CD4-positive, alpha-beta T cell treated with Interleukin-15 for 4 hours (primary cell): ENCODE data around the gene CD82.
A peak's percentile ranks its signal among the peaks of the same experiment; 100 is the strongest.

Experiments
- DNase-seq: peaks from one replicate; pipeline ENCODE4 v3.0.0-alpha.2; 2020; ENCODE audit warnings: low spot score

The CD82 gene

DNA sequence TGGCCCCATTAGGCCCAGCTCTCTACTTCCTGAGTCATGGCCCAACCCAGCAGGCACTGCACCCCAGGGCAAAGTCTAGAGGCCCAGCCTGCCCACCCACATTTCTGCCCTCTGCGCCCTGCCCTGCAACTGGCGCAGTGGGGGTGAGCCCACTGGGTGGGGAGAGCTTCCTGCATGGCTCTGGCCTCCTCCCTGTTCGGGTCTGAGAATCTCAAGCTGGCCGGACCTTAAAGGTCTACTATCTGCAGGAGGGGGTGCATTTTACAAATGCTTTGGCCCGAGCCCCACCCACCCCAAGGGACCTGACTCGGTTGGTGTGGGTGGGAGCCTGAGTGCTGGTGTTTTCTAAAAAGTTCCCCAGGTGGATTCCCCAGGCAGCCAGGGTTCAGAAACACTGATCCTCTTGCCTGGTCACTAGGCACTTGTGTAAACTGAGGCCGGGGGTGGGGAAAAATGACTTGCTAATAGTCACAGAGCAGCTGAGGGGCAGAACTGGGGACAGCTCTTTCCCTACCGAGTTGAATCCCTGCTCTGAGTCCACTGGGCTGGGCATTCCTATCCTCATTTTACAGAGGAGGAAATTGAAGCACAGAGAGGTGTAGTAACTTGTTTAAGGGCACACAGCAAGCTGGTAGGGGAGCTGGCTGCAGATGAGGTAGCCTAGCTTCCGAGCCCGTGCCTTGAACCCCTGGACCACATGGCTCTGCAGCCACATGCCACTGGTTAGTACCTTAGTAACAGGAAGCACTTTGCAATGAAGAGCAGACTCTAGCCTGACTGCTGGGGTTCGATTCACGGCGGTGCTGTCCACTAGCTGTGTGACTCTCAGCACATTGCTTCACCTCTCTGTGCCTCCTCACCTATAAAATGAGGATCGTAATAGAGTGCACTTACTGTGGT is 36.3 kb downstream of the CD82 start:
- DNase-seq: no peak

DNA sequence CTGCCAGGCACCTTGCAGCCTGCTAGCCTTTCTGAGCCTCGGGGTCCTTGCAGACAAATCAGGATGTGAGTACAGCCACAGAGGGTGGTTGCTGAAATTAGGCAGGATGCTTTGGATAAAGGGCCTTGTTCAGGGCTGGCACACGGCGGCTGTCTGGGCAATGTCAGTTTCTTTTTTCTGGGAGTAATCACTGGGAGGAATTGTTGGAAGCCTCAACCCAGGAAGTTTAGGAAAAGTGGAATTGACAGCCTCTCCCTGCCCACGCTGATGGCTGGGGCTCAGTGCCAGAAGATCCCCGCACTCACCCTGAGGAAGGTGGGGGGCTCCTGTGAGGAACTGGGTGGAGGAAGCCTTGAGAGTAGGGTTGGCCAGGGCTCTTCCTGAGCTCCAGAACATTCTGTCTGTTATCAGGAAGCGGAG is 37.4 kb downstream of the CD82 start:
- no peak for DNase-seq

DNA sequence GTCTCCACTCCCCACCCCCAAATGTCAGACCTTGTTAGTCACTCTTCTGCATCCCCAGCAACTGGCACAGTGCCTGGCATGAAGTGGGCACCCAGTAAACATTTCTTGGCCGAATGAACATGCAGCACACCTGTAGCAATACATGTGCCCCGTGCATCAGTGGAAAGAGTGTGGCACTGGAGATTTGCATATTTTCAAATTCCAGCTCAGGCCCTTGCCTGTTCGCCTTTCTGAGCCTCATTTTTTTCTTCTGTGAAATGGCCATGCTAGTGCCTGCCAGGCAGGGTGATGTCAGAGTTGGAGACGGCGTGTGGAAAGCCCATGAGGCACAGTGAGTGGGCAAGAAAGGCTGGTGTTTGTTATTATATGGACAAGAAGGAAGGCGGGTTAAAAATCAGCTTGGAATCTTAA is 38.7 kb downstream of the CD82 start:
- DNase-seq: no peak

DNA sequence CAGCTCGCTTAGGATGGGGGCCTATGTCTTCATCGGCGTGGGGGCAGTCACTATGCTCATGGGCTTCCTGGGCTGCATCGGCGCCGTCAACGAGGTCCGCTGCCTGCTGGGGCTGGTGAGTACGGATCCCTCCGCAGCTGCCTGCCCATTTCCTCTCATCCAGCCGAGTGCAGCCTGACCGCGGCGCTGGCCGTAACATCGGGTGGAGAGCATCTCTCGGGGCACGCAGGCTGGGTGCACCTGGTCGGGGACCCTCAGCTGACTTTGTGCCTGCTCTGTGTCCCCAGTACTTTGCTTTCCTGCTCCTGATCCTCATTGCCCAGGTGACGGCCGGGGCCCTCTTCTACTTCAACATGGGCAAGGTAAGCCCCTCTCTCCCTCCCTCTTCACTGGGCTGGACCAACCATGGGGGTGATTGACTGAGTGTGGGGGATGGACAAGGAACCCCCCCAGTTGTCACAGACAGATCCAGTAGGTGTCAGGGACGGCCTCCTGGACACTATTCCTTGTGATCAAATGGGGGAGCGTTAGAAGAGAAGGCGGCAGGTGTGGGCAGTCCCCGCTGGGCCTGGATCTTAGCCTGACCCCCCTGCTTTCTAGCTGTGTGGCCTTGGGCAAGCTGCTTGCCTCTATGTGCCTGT is 39.7 kb downstream of the CD82 start:
- no peak for DNase-seq

DNA sequence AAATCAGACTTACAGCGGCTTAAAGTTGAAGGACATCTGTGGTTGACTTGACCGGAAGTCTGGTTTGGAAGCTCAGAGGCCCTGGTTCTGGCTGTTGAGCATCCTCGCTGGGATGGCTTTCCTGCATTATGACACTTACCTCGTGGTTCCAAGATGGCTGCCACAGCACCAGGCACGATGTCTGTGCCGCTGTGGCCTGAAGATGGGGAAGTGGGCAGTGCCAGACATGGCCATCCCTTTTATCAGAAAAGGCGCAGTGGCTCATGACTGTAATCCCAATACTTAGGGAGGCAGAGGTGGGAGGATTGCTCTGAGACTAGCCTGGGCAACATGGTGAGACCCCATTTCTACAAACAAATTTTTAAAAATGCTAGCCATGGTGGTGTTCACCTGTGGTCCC is 40.5 kb downstream of the CD82 start:
- DNase-seq: no peak

DNA sequence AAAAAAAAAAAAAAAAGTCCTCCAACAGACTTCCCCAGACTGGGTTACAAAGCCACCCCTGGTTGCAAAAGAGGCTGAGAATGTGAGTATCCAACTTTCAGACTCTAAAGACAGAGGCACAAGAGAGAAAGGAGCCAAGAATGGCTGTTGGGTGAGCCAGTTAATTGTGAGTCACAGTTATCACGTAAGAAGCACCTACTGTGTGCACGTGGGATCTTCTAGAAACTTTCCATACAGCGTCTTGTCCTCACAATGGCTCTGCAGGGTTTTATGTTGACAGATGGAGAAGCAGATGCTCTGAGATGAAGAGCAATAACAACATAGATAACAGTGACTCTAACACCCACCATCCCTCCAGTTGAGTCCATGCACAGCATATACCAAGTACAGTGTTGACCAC is 41.0 kb downstream of the CD82 start:
- DNase-seq: no peak

DNA sequence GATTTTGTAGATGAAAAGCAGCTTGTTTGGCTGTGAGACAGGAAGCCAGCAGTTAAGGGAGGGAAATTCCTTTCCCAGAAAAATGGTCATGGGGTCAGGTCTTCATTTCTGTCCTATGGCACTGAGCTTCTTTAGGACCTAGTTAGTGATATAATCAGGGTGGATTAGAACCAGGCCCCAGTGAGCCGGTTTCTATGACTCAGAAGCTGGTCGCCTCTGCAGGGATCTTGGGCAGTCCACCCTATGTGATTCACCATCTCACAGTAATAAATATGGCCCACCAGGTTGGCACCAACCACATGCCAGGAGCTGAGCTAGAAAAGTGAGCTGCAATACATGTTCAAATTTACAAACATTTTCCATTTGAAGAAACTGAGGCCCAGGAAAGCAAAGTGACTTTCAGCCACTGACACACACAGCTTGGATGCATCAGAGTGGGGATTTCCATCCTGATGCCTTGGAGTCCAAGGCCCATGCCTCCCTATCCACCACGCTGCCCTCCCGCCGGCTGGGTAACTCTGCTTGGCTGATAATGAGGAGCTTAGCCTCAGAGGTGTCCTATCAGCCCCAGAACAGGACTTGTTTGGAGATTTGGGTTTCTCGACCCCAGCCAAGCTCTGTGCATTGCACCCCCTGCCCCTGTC is 42.0 kb downstream of the CD82 start:
- DNase-seq: peak; percentile 23

DNA sequence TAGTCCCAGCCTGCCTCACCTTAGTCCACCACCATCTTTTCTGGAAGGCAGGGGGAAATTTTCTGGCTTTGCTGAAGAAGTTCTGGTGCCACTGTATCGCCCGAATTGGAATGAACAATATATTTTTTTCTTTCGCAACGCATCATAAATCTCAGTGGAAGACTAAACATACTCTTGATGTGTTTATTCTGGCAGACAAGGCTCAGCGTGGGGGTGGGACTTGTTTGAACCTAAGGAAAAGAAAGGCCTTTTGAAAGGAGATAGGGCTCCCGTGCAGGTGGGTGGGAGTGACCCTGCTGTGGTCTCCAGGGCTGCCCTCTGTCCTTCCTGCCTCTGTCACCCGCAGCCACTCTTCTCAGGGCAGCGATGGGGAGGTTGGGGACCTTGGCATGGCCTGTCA is 42.5 kb downstream of the CD82 start:
- no peak for DNase-seq

DNA sequence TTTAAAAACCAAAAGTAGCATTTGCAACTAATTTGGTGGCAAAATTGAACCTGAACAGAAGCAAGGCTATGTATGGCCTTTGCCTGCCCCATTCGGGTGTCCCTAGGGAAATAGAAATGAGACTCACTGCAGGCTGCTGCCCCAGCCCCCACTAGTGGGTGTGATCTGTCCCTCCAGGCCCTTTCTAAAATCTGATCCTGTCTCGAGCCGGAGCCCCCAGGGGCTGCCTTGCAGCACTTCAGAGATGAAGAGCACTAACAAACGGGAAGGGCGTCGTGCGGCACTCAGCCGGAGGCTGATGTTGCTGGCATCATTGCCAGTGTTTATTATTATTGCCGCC is 43.2 kb downstream of the CD82 start:
- DNase-seq: no peak

DNA sequence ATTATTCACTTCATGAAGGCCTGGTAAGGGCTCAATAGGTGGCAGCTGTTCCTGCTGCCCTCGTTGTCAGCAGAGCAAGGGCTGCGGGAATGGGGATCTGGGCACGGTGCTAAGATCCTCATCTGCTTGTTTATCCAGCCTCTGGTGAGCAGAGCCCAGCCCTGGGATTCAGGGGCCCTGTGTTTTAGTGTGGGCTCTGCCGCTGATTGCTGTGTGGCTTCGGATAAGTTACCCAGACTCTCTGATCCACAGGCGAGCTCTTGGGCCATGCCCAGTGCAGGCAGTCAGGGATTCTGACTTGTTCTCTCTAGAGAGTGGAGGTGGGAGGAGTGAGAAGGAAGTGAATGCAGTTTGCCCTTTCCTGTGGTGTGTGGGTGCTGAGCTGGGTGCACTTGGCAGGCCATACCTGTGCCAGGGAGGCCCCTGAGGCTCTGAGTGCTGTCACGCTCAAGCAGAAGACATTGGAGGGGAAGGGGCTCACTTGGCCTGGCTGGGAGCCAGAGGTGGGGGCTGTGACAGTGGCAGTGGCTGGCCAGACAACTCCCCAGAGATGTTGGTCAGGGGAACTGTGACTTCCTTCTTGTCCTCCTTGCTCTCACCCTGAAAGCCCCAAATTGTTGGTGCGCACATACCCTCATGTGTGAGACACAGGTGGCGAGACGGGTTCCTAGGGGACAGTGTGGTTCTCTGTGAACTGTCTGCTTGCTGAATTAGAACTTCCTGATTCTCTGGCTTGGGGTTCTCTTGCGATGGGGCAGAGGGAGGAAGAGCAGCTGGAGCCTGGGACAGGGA is 43.7 kb downstream of the CD82 start:
- DNase-seq: peak; percentile 36

DNA sequence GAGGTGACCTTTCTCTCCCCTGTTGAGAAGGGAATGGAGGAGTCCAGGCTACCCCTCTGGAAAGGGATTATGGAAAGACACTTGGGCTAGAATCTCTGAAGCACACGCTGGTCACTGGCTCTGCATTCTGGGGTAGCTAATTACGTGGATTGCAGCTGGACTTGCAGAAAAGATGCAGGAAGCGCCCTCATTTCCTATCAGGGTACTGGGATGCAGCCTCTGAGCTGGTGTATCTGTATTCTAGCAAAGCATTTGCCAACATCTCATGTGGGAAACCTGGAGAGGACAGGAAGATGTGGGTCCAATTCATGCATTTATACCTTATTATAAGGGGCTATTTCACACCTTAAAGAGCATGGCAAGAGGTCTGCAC is 44.3 kb downstream of the CD82 start:
- no peak for DNase-seq

DNA sequence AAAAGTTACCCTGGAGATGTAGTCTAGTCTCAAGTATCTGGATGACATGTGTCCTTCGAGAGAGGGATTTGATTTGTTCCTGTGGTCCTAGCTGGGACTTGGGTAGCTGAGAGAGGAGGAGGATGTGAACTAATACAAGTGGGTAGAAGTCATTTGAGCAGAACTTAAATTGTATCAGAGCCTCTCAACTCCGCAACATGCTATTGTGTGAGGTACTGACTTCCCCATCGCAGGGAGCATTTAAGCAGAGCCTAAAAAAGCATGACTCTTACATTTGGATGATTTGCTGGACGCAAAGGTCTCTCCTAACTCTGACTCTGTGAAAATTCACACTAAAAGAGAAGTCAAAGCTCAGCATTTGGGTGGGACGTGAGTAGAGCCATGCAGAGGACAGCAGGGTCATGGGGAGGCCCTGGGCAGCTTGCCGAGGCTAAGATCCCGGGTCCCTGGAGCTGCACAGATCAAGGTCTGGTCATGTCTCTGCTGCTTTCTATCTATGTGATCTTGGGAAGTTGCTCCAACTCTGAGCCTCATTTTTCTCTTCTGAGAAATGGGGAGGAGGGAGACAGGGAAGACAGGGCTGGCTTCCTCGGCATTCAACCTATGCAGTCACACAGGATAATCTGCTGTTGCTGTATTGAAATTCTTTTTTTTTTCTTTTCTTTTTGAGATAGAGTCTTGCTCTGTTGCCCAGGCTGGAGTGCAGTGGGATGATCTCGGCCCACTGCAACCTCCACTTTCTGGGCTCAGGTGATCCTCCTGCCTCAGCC is 44.9 kb downstream of the CD82 start:
- no peak for DNase-seq

DNA sequence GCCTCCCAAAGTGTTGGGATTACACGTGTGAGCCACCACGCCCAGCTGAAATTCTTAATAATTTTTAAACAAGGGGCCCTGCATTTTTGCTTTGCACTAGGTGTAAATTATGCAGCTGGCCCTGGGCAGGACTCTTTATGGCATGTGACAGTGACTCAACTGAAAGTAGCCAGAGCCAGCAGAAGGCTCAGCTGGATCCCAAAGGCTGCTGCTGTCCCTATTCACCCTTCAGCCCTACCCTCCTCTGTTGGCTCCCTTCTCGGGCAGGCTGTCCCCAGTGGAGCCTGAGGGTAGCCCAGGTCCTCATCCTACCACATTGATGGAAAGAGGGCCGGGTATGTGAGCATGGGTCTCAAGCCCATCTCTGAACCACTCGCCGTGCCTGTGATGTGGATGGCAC is 45.6 kb downstream of the CD82 start:
- DNase-seq: no peak

DNA sequence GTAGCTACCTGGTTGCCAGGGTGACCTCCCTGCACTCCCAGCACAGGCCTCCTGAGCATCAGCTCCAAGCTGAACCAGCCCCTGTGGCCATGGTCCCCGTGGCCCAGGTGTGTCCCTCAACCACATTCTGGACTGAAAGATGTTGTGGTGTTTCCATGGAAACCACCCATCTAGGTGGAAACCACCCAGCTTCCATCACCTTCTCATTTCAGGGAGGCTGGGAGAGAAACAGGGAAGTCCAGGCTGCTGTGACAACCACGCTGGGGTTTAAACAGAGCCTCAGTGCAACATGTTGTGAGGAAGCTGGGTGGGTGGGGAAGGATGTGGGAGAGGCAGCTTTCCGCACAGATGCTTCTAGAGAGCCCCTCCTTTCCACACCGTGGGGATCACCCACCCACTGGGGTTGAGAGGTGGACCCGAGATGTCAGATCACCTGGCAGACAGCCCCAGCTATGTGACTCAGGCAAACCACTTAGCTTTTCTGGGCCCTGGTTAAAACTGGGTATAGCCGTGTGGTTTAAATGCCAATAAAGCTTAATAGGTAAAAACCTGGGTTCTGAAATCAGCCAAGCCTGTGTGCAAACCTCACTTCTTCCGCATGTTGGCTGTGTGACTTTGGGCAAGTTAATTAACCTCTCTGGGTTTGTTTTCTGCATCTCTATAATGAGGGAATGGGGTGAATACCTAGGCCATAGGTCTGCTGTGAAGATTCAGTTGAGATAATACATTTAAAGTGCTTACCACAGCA is 46.4 kb downstream of the CD82 start:
- peak; percentile 86 for DNase-seq

DNA sequence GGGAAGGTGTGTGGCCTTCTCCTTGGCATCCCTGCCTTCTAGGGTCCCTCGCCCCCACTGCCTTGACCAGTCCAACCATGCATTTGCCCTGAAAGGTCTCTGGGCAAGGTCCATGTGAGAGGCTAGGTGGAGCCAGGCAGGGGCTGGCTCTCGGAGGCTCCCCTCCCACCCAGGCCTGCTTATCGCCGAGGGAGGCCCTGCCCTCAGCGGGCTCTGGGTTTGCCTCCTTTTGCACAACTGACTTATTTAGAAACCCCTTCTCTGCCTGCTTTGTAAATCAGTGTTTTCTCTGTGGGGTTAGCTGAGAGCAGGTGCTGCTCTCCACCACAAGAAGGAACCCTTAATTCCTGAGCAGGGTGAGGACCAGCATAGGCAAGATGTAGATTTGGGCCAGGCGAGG is 47.7 kb downstream of the CD82 start:
- DNase-seq: no peak

DNA sequence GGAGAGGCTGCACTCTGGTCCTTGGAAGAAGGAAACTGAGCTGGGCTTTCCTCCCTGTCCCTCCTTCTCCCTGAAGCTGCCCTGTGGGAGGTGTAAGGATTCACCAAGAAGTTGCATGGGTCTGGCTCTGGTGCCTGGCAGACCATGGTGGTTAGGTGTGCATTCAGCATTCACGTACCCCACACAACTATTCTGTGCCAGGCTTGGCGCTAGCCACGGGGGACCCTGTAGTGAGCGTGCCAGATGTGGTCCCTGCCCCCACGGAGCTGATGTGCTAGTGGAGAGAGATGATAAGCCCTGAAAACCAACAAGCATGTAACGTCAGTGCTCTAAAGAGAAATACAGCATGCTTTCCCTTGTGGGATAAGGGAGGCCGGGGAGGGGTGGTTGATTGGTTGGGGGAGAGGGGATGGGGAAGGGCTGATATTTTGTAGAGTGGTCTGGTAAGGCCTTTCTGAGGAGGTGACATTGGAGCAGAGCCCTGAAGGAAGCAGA is 48.9 kb downstream of the CD82 start:
- DNase-seq: no peak

DNA sequence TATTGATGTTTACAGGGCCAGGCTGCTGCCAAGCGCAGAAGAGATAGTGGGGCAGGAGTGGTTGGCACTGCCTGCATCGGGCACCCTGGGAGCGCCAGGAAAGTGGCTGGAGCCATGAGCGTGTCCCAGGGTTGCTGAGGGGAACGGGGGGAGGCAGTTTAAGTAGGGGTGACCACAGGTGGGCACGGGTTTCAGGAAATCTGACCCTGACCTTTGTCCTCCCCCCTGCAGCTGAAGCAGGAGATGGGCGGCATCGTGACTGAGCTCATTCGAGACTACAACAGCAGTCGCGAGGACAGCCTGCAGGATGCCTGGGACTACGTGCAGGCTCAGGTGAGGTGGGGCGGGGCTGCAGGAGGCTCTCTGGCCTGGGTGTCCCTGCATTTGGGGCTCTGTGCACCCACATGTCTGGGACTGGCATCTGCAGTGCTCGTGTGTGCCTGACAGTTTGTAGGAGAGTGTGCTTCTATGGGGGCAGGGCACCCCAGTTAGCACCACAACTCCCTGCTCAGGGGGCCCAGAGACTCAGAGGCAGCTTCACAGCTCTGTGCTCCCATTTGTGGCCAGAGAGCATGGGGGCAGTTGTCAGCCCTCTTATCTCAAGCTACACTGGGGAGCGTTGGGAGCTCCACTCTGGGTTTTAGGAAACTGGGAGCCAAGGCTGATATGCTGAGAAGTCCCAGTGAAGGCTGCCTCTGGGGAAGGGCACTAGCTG is 49.7 kb downstream of the CD82 start:
- DNase-seq: no peak

DNA sequence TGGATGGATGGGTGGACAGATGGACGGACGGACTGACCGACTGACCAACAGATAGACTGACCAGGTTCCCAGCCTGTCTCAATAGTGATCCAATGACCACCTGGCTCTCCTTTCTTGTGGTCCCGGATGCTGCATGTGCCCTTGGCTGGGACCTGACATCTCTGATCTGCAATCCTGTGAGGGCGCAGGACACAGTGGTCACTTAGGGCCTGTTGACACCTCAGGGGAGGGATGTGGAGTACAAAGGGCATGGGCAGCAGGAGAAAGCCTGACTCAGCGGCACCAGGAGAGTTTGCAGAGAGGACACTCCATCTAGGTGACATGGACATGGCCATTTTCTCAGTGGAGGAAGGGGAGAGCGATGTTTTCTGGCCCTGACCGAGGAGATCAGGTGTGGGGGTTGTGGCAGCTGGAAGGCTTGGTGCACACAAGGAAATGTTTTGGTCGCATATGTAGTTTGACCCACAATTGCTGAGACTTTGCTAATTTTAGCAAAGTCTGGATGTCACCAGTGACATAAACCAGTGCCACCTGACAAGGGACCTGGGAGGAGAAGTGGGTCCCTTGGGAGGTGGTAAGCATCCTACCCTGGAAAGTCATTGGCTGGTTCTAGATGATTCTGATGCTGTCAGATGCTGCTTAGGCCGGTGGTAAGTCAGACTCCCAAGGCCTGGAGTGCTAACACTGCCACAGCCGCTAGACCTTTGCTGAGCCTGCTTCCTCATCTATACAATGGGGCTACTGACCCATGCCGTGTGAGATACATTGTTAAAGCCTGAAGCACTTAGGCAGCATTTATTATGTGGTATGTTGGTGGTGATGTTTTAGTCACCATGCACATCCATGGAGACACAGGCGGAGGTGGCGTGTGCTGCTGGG is 50.7 kb downstream of the CD82 start:
- DNase-seq: no peak
